ENCODE results near the gene KIF25. TPM values are rescaled to one million over a fixed set of nuclear protein-coding genes. Genes with fewer than 3 reads are reported as not detected.

Gene KIF25
- polyA plus RNA-seq, 2 of the 4 experiments (the other 2 are of a cell fraction), result 0.06 to 0.13 TPM

DNA sequence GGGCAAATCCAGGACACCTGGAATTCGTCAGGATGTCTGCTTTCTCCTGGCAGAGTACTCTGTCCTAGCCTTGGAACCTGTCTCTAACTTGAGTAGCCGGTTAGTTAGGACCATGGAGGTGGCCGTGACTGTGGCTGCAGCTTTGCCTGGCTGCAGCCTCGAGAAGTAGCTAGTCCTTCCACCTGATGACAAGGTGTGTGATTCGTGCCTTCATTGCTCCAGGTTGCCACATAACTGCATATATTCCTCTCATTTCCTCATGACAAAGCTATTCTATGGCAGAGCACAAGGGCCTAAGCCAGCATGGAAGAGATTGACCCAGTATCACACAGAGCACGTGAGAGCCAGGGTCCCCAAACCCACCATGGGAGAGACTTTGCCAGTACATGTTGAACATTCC, 39.8 kb upstream of the KIF25 start (continued):
- TF ChIP-seq TFCP2L1 (CRISPR knock-in tag; IDR thresholded peaks at IDR 0.05), result no peak
- no peak for TF ChIP-seq HDAC2 (IDR thresholded peaks at IDR 0.05)
- TF ChIP-seq MAFK (IDR thresholded peaks at IDR 0.05; ENCODE audit: partially characterized antibody), result no peak
- no peak for TF ChIP-seq EHF (CRISPR knock-in tag; IDR thresholded peaks at IDR 0.05)

DNA sequence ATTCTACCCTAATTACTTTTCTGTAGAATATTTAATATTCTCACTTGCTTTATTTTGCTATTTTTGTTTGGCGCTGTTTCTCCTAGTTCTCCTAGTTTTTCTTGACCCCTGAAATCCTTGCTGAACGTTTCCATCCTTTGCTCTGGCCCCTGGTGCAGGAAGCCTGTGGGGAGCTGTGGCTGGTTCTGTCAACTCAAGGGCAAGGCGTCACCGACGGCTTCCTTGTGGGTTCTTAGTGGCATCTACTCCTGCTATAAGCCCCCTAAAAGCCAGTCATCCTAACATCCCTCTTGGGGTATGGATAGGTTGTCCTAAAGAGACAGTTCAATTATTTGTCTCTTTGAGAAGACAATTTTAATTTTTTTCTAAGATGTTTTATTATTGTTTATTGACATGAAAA, 36.9 kb upstream of the KIF25 start:
- H3K27ac ChIP-seq, result no peak overlapping the region
- no peaks in the 10 kb centered on the region for H3K9me3 ChIP-seq
- H3K4me3 ChIP-seq, result no peak overlapping the region
- CTCF ChIA-PET, result no interaction called here
- peaks cover 48% of the 10 kb centered on the region for H3K4me1 ChIP-seq
- WGBS (ENCODE audit: missing lambda C conversion rate), result 89% methylated on average over 5 of the region's 5 CpGs
- TF ChIP-seq BHLHE40 (IDR thresholded peaks at IDR 0.05; ENCODE audit: low read depth, low read length), result no peak
- TF ChIP-seq, protein P1, sequence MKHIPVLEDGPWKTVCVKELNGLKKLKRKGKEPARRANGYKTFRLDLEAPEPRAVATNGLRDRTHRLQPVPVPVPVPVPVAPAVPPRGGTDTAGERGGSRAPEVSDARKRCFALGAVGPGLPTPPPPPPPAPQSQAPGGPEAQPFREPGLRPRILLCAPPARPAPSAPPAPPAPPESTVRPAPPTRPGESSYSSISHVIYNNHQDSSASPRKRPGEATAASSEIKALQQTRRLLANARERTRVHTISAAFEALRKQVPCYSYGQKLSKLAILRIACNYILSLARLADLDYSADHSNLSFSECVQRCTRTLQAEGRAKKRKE (CRISPR knock-in tag; IDR thresholded peaks at IDR 0.05; ENCODE audit: low read depth), result no peak
- TF ChIP-seq, protein P2, sequence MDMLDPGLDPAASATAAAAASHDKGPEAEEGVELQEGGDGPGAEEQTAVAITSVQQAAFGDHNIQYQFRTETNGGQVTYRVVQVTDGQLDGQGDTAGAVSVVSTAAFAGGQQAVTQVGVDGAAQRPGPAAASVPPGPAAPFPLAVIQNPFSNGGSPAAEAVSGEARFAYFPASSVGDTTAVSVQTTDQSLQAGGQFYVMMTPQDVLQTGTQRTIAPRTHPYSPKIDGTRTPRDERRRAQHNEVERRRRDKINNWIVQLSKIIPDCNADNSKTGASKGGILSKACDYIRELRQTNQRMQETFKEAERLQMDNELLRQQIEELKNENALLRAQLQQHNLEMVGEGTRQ (IDR thresholded peaks at IDR 0.05), result no peak
- no peak for TF ChIP-seq EP300 (IDR thresholded peaks at IDR 0.05)
- no peak for TF ChIP-seq CHD4 (IDR thresholded peaks at IDR 0.05; ENCODE audit: borderline replicate concordance)
- TF ChIP-seq GATA3 (IDR thresholded peaks at IDR 0.05; ENCODE audit: borderline replicate concordance), result no peak
- no peak for DNase-seq (ENCODE audit: low read depth in 1 of 2, low spot score in 1 of 2)
- no peak overlapping the region for H3K4me2 ChIP-seq
- POLR2A ChIA-PET, result no interaction called here
- no peak for ATAC-seq
- FAIRE-seq, result no peak

DNA sequence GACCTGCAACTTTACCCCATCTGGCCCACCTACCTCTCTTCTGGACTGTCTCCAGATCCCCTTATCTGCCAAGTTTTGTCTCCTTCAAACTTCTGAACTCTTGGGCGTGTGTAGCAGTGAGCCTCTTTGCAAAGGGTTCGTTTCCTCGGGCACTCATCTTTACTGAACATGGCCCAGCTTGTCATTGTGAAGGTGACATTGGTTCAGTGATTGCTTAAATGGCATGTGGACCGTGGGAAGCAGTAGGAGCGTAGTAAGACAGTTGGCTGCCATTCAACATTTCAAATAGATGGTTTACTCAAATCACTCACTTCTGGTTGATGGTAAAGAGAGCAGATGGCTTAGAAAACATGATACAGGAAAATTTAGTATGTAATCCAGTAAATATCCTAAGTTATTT, 34.8 kb upstream of the KIF25 start:
- Histone ChIP-seq H3K4me2 (peak overlapping the region; percentile 80; the same call in 2 of the 3 replicates), H3K4me1 (peaks cover 38% of the 10 kb centered on the region), H3K4me3 (no peak overlapping the region), H3K27ac (no peak overlapping the region), H3K9me3 (no peaks in the 10 kb centered on the region)
- CTCF ChIA-PET, result no interaction called here
- WGBS (ENCODE audit: missing lambda C conversion rate), result 78% methylated on average over 5 of the region's 5 CpGs
- ATAC-seq (no peak), DNase-seq (ENCODE audit: low read depth in 1 of 2, low spot score in 1 of 2) (no peak), FAIRE-seq (no peak)
- TF ChIP-seq MYC (IDR thresholded peaks at IDR 0.05; ENCODE audit: borderline replicate concordance, low read length), result no peak
- POLR2A ChIA-PET, result no interaction called here

DNA sequence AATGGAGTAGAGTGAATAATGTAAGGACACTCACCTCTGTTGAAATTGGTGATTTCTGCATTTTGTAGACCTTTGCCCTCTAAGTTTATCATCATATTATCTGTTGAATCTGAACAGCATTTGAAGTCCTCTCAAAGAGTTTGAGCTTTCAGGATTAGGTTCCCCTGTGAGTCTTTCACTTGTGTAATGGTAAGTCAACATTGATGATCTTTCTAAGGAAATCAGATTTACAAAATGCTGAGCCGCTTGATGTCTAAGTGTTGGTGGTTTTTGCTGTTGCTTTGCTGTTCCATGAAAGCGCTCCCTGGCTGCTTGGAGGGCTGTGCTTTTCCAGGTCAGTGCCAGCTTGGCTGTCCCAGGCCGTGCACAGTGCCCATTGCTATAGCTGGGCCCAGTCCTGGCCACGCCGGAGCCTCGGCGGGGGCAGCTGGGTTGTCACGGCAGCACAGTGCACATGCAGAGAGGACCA, 33.8 kb upstream of the KIF25 start:
- WGBS (ENCODE audit: missing lambda C conversion rate), result 83% methylated on average over 8 of the region's 8 CpGs
- CTCF ChIA-PET, result no interaction called here
- DNase-seq (ENCODE audit: low read depth in 1 of 2, low spot score in 1 of 2) (no peak), ATAC-seq (no peak; a peak in 1 of 6 replicates), FAIRE-seq (no peak)
- TF ChIP-seq POLR2AphosphoS2 (conservative IDR thresholded peaks at IDR 0.05; ENCODE audit: low read length), result no peak
- no peak for TF ChIP-seq ZNF302 (CRISPR knock-in tag; IDR thresholded peaks at IDR 0.05)
- no peak for TF ChIP-seq RNF2 (IDR thresholded peaks at IDR 0.05; ENCODE audit: borderline replicate concordance, low read depth)
- no peak for TF ChIP-seq NPAS2 (CRISPR knock-in tag; IDR thresholded peaks at IDR 0.05; ENCODE audit: borderline replicate concordance)
- no peak for TF ChIP-seq NR3C1 (IDR thresholded peaks at IDR 0.05)
- TF ChIP-seq BHLHE40 (IDR thresholded peaks at IDR 0.05; ENCODE audit: low read depth, low read length), result no peak
- TF ChIP-seq POLR2A (IDR thresholded peaks at IDR 0.05; ENCODE audit: low read length), result no peak
- no peak for TF ChIP-seq SMC3 (IDR thresholded peaks at IDR 0.05)
- peaks cover 36% of the 10 kb centered on the region for H3K4me1 ChIP-seq
- H3K4me2 ChIP-seq, result peak overlapping the region; percentile 80
- no peak overlapping the region for H3K4me3 ChIP-seq
- POLR2A ChIA-PET, result no interaction called here
- peak overlapping the region; percentile 53 to 63; a peak in 4 of 6 replicates for H3K27ac ChIP-seq
- no peaks in the 10 kb centered on the region for H3K9me3 ChIP-seq

Measured in A549 (cell line).